ENCODE results near the gene SIMC1.

SIMC1 gene

GRCh38 chr5:176341325-176342157, 103.3 kb downstream of the SIMC1 start:
- Histone ChIP-seq H3K27me3 (ENCODE audit: insufficient read depth, poor library complexity, severe bottlenecking) (no peaks in the 10 kb centered on the region), H3K4me1 (ENCODE audit: insufficient read depth, poor library complexity, severe bottlenecking) (no peaks in the 10 kb centered on the region), H3K36me3 (ENCODE audit: low read depth) (peaks cover 44% of the 10 kb centered on the region), H3K9me3 (ENCODE audit: severe bottlenecking) (no peaks in the 10 kb centered on the region), H3K4me3 (ENCODE audit: severe bottlenecking) (no peak overlapping the region), H3K27ac (ENCODE audit: poor library complexity, severe bottlenecking) (no peak overlapping the region)
- DNase-seq (ENCODE audit: low spot score) (no peak), ATAC-seq (ENCODE audit: low read depth) (no peak)
- no peak for TF ChIP-seq CTCF (IDR thresholded peaks at IDR 0.05; ENCODE audit: poor library complexity, severe bottlenecking)

- peaks cover 44% of the 10 kb centered on the region for H3K36me3 ChIP-seq (ENCODE audit: low read depth)
These were observed 103.9 kb downstream of the SIMC1 start for GRCh38 chr5:176342158-176342483.

GRCh38 chr5:176342766-176343458, 104.7 kb downstream of the SIMC1 start:
- H3K27ac ChIP-seq (ENCODE audit: poor library complexity, severe bottlenecking) = no peak overlapping the region
- H3K4me3 ChIP-seq (ENCODE audit: severe bottlenecking) = no peak overlapping the region
- DNase-seq (ENCODE audit: low spot score) (no peak), ATAC-seq (ENCODE audit: low read depth) (no peak)
- TF ChIP-seq CTCF (IDR thresholded peaks at IDR 0.05; ENCODE audit: poor library complexity, severe bottlenecking) = no peak
- H3K27me3 ChIP-seq (ENCODE audit: insufficient read depth, poor library complexity, severe bottlenecking) = no peaks in the 10 kb centered on the region
- H3K36me3 ChIP-seq (ENCODE audit: low read depth) = peaks cover 50% of the 10 kb centered on the region
- H3K9me3 ChIP-seq (ENCODE audit: severe bottlenecking) = no peaks in the 10 kb centered on the region
- H3K4me1 ChIP-seq (ENCODE audit: insufficient read depth, poor library complexity, severe bottlenecking) = no peaks in the 10 kb centered on the region

More at GRCh38 chr5:176342158-176342483, 103.9 kb downstream of the SIMC1 start:
- Histone ChIP-seq H3K27ac (ENCODE audit: poor library complexity, severe bottlenecking) (no peak overlapping the region), H3K9me3 (ENCODE audit: severe bottlenecking) (no peaks in the 10 kb centered on the region), H3K4me1 (ENCODE audit: insufficient read depth, poor library complexity, severe bottlenecking) (no peaks in the 10 kb centered on the region), H3K27me3 (ENCODE audit: insufficient read depth, poor library complexity, severe bottlenecking) (no peaks in the 10 kb centered on the region), H3K4me3 (ENCODE audit: severe bottlenecking) (no peak overlapping the region)
- no peak for TF ChIP-seq CTCF (IDR thresholded peaks at IDR 0.05; ENCODE audit: poor library complexity, severe bottlenecking)
- DNase-seq (ENCODE audit: low spot score) = no peak
- no peak for ATAC-seq (ENCODE audit: low read depth)

- no peak for TF ChIP-seq CTCF (IDR thresholded peaks at IDR 0.05; ENCODE audit: poor library complexity, severe bottlenecking)
- Histone ChIP-seq H3K27me3 (ENCODE audit: insufficient read depth, poor library complexity, severe bottlenecking) (no peaks in the 10 kb centered on the region), H3K9me3 (ENCODE audit: severe bottlenecking) (no peaks in the 10 kb centered on the region), H3K4me1 (ENCODE audit: insufficient read depth, poor library complexity, severe bottlenecking) (no peaks in the 10 kb centered on the region), H3K27ac (ENCODE audit: poor library complexity, severe bottlenecking) (no peak overlapping the region), H3K4me3 (ENCODE audit: severe bottlenecking) (no peak overlapping the region), H3K36me3 (ENCODE audit: low read depth) (peaks cover 99% of the 10 kb centered on the region)
- ATAC-seq (ENCODE audit: low read depth) (no peak), DNase-seq (ENCODE audit: low spot score) (no peak)
These were observed 112.2 kb downstream of the SIMC1 start for GRCh38 chr5:176350416-176350815.

All from RWPE2 (cell line).